ENCODE measurements around the gene PSMA6.

The PSMA6 gene

DNA sequence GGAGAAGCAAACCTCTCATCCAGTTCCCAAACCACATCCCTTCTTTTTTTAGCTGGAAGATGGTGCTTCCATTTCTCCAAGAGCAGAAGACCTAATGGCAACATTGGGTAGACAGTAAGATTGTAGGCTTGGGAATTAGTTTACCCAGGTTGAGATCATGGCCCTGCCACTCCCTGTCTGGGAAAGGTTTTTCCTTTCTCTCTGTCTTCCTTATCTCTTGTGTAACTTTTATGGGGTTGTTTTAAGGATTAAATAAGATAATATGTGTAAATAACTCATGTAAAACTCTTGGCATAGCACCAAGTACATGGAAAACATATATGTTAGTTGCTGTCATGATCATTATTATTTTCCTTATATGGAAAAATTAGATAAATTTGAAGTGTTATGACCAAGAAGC lies 23.2 kb upstream of the PSMA6 start:
- TF ChIP-seq GATA2 (IDR thresholded peaks at IDR 0.05; ENCODE audit: low read depth, low read length) (no peak), GATA3 (IDR thresholded peaks at IDR 0.05; ENCODE audit: low read depth, low read length) (no peak)

DNA sequence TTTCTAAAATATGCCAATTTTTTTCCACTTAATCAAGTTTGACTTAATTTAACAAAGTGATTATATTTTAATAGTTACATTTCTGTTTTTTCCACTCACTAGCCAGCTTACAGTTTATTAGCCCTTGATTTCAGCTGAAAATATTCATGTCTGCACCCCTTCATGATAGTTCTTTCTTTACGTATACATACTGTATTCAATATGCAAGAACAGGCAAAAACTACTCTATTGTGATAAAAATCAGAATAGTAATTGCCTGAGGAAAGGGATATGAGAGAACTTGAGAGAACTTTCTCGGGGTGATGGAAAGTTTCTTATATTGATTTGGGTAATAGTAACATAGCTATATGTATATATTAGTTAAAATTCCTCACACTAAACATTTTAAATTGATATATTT lies 17.4 kb upstream of the PSMA6 start:
- TF ChIP-seq GATA2 (IDR thresholded peaks at IDR 0.05; ENCODE audit: low read depth, low read length) (no peak), GATA3 (IDR thresholded peaks at IDR 0.05; ENCODE audit: low read depth, low read length) (no peak)

DNA sequence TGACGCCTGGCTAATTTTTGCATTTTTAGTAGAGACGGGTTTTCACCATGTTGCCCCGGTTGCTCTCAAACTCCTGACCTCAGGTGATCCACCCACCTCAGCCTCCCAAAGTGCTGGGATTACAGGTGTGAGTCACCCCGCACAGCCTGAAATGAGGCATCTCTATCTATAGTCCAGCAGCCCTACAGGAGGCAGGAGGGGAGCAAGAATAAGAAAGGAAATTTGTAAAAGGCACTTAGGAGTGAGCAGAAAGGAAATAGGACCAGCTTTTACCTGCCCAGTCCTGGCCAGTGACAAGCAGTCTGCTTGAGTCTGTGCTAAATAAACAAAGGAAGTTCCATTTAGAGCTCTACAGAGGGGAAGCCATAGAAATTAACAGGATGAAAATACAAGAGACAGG lies 15.0 kb upstream of the PSMA6 start:
- no peak for TF ChIP-seq GATA3 (IDR thresholded peaks at IDR 0.05; ENCODE audit: low read depth, low read length)
- TF ChIP-seq GATA2 (IDR thresholded peaks at IDR 0.05; ENCODE audit: low read depth, low read length), result no peak

DNA sequence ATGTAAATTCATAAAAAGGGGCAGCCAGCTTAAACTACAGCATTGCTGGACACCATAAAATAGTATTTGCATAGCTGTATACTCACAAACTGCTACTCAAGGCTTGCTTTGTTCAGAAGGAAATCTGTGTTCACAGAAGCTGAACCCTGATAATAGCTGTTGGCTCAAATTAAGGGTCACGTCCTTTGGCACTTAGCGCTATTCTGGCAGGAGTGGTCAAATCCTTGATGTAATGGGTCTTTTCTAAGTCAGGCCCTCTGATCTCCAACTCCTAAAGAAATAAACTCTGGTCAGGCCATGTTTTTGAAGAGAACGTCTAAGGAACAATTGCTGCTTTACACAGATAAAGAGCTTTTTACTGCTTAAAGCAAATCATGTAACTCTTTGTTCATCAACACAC lies 12.8 kb upstream of the PSMA6 start:
- TF ChIP-seq GATA3 (IDR thresholded peaks at IDR 0.05; ENCODE audit: low read depth, low read length) (no peak), GATA2 (IDR thresholded peaks at IDR 0.05; ENCODE audit: low read depth, low read length) (no peak)

DNA sequence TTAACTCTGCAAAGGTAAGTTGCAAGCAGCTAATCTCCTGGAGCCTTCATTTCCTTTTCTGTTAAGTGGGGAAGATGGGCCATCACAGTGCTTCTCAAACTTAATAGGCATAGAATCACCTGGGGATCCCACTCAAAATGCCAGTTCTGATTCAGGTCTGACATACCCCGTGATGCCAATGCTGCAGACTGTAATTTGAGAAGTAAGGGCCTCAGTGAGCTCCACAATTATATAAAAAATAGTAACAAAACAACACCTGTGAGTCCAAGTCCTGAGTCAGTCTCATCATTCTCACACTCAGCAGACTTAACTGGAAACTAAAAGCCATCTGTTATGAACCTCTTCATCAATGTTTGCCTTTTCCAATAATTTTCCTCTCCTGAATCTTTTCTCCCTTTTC lies 10.8 kb upstream of the PSMA6 start:
- TF ChIP-seq GATA2 (IDR thresholded peaks at IDR 0.05; ENCODE audit: low read depth, low read length) (no peak), GATA3 (IDR thresholded peaks at IDR 0.05; ENCODE audit: low read depth, low read length) (no peak)

DNA sequence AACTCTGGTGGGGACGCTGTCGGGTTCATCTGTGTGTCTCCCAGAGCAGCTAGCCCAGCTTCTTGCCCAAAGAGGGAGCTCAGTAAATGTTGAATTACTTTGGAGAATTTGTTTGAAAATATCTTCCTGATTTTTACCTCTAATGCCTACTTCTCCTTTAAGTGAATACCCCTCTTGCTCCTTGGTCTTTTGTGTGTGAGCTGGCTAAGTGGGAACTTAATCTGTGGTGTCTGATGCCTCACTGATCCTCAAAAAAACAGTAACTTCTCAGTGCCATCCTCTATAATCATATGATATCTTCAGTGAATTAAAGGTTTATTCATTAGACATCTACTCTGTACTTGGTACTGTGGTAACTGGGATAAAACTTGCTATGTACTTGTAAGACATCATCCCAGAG lies 7.7 kb upstream of the PSMA6 start:
- TF ChIP-seq GATA3 (IDR thresholded peaks at IDR 0.05; ENCODE audit: low read depth, low read length), result no peak
- no peak for TF ChIP-seq GATA2 (IDR thresholded peaks at IDR 0.05; ENCODE audit: low read depth, low read length)

DNA sequence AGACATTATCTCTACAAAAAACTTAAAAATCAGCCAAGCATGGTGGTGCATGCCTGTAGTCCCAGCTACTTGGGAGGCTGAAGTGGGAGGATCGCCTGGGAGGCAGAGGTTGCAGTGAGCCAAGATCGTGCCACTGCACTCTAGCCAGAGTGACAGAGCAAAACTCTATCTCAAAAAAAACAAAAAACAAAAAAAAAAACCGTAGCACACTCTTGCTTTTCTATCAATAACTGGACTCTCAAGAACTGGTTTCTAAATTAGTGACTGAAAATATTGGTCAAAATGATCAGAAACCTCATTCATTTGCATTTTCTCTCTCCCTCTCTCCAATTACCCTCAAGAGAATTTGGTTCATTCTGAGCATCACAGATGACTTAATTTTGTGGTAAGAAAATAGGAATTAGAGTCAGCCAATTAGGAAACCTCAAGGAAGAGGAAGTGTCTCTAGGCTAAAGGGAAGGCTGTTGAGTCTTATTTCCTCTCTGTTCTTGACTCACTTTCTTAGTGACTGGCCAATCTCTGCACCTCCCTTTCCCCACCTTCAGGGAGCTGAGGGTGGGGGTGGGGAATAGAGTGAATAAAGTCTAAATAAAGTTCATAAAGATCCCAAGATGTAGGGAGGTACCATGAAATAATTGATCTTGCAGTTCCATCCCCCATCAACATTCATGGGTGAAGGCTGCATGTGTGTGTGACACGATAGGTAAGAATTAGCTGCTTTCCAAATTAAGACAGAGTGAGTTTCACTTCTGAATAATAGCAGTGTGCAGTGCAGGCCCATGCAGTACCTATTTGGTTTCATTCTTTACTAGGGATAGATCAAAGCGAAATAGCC lies 6.8 kb upstream of the PSMA6 start:
- TF ChIP-seq GATA2 (IDR thresholded peaks at IDR 0.05; ENCODE audit: low read depth, low read length), result no peak
- TF ChIP-seq GATA3 (IDR thresholded peaks at IDR 0.05; ENCODE audit: low read depth, low read length), result no peak

DNA sequence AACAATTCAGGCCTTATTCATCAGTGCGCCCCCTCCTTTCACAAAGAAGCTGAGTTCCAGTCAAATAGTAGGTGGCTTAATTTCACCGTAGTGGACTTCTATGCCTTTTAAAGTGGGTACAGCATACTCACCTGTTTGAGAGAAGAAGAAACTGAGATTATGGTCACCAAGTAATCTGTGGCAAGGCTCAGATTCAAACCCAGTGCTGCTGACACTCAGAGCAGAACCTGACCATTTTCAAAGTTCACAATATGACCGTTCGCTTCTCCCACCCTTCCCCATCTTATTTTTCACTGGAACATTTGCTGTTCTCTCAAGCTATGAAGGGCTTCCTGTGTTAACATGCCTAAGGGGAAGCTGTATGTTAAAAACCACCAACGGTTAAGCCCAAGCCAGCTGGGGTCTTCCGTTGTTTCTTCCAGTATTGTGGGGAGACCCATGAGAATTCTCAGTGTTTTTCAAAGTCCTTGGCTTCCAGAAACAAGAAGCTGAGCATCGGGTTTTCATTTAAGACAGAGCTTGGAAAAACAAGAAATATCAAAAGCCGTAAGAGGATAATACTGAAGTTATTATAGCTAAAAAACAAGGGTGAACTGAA lies 6.1 kb upstream of the PSMA6 start:
- TF ChIP-seq GATA2 (IDR thresholded peaks at IDR 0.05; ENCODE audit: low read depth, low read length) (no peak), GATA3 (IDR thresholded peaks at IDR 0.05; ENCODE audit: low read depth, low read length) (no peak)

DNA sequence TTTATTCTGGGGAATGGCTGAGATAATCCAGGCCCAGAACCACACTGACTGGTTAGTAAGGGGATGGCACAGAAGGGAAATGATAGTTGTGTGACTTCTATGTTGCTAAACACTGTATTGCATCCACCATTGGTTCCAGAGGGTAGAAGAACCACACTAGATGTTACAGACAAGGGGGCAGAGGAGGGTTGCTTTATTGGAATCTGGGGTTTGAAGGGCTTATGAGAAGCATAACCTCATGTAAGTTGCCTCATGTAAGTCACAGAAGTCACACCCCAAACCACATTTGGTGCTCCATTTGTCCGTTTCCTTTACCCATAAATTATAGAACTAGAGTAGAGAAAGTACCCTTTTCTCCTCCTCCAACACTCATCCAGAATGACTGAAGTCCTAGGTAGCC lies 5.5 kb upstream of the PSMA6 start:
- TF ChIP-seq GATA2 (IDR thresholded peaks at IDR 0.05; ENCODE audit: low read depth, low read length) (no peak), GATA3 (IDR thresholded peaks at IDR 0.05; ENCODE audit: low read depth, low read length) (no peak)

DNA sequence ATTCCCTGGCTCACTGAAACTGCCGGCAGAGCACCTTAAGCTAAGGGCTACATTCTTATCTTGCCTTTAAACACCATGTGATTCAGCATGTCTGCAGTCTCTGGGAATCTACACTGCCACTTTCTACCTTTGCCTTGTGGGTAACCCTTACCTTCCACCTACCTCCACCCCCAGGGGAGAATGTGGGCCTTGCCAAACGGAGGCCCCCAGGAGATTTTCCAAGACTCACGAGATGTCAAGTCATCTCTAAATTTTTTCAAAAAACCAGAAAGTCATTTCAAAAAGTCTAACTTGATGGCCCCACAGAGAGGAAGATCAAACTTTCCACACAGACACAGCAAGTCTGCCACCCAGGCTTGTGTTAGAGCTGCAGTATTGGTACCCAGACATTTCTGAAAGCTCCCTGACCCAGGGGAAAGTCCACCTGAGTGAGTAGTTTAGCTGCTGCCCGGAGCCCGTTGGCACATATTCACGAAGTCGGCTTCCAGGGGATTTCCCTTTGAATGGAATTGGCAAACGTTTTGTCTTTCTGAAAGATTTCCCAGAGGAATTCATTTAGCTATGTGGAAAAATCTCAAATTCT lies 4.7 kb upstream of the PSMA6 start:
- no peak for TF ChIP-seq GATA3 (IDR thresholded peaks at IDR 0.05; ENCODE audit: low read depth, low read length)
- no peak for TF ChIP-seq GATA2 (IDR thresholded peaks at IDR 0.05; ENCODE audit: low read depth, low read length)

DNA sequence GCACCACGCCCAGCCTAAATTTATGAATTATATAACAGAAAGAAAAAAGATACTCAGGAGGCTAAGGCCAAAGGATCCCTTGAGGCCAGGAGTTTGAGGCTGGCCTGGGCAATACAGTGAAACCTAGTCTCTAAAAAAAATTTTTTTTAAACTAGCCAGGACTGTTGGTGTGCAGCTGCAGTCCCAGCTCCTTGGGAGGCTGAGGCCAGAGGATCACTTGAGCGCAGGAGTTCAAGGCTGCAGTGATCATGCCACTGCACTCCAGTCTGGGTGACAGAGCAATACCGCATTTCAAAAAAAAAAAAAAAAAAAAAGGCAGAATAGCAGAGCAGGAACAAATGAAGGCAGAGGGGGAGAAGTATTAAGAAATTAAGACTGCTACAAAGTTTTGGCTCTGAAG lies 2.6 kb upstream of the PSMA6 start:
- TF ChIP-seq GATA2 (IDR thresholded peaks at IDR 0.05; ENCODE audit: low read depth, low read length) (no peak), GATA3 (IDR thresholded peaks at IDR 0.05; ENCODE audit: low read depth, low read length) (no peak)

DNA sequence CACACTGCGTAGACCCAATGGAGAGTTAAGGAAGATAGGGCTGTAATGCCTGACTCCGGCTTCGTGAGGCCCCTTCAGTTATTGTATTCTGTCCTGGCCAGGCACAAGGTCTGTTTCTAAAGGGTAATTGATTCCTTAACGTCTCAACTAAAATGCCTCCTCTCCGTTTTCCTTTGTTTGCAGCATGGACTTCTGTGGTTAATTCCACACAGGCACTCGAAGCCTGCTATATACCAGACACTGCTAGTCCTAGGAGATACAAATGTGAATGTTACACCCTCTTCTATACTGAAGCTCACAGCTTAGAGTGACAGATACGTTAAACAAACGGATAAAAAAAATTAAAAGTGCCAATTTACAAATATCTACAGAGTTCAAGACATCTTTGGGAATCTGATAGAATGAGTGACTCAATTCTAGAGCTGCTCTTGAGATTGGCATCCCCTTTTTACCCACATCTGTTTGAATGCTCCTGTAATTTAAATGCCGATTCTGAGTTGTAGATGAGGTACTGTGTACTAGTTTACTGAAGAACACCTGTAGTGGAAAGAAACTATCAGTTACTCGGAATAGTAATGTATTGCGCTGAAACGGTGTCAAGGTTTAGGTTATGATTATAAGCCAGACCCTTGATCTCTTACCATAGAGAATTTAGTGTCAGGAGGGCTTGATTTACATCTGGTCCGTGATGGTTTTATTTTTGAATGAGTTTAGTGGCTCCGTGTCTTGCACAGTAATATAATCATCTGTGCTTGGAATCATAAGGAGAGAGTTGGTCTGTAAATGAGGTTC lies 784 bp downstream of the PSMA6 start:
- TF ChIP-seq GATA2 (IDR thresholded peaks at IDR 0.05; ENCODE audit: low read depth, low read length) (no peak), GATA3 (IDR thresholded peaks at IDR 0.05; ENCODE audit: low read depth, low read length) (no peak)

DNA sequence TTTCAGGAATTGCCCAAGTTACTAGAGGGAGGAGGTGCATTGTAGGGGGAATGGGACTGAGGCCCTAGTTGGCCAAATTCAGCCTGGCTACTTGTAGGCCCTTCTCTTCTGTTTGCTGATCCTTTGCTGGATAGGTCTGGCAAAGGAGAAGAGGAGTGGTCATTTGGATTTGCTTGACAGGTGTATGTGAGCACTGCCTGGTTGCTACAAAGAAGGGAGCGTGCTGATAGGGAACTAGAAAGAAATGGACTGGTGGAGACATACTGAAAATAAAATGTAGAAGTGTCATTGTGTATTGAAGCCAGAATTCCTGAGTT lies 3.6 kb downstream of the PSMA6 start:
- TF ChIP-seq GATA3 (IDR thresholded peaks at IDR 0.05; ENCODE audit: low read depth, low read length), result no peak

DNA sequence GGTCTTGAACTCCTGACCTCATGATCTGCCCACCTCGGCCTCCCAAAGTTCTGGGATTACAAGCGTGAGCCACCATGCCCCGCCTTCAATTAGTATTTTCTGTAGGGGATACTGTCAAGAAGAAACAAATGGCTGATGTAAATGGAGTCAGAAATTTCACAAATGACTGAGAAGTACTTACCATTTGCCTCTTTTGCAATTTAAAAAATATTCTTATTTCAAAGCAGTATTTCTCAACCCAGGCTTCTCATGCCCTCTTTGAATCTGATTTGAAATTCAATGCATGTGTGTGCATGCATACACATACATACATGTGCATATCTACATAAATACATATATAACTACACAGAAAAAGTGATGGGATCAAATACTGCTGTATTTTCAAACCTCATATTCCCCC lies 4.4 kb downstream of the PSMA6 start:
- TF ChIP-seq GATA2 (IDR thresholded peaks at IDR 0.05; ENCODE audit: low read depth, low read length) (no peak), GATA3 (IDR thresholded peaks at IDR 0.05; ENCODE audit: low read depth, low read length) (no peak)

Data from SH-SY5Y (cell line).